GM18867 (cell line): Measurements from ENCODE around the gene EPB41L5.
"Not testable (repeated sequence)": the region's sequence is repeated elsewhere in the genome, so short reads cannot be mapped to it uniquely, and the experiment has no call there.

ENCODE experiments used
- ATAC-seq: cut with Tn5 transposase; IDR thresholded peaks from one replicate; pipeline ENCODE4 v1.9.1; 2021; ENCODE audit warnings: mild to moderate bottlenecking, moderate library complexity; ENCODE audit not compliant: unreplicated experiment

The EPB41L5 gene

DNA sequence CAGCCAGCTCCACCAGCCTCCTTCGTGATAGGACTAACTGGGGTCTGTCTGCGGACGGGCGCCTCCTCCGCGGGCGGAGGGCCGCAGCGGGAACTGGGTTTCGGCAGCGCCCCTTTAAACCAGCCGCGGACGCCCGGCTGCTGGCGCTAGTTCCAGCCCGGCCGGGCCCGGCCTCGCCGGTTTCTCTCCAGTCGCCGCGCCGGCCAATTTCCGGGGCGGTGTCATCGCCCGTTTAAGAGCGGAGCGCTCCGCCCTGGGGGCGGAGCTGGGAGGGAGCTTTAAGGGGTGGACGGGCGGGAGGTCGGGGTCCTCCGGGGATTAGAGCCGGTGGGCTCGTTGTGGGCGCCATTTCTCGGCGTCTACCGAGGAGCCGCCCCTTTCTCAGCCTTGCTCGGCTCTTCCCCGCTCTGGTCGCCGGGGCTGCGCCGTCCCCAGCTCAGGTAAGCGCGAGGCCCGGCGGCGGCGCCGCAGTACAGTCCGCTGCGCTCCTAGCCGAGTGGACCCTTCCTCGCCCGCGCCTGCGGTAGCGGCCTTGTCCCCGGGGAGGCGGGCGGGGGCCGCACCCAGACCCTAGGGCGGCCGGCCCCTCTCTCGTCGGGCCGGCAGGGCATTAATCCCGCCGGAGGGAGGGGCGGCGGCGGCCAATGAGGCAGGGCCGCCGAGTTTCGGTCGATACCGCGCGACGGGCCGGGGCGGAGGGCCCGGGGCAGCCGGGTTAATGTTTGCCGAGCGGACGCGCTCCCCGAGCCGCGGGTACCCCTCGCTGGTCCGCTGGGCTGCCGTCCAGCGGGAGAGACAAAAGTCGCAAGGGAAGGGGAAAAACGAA lies at the start of gene EPB41L5:
Gene EPB41L5, plus strand, starts transcription at position 307 of the 826 bp plus-strand sequence. CDS start 6,008 bp downstream, outside the sequence.
- peak; percentile 98 for ATAC-seq

GRCh38 chr2:119981896-119982295 lies 31.0 kb upstream of the EPB41L5 start:
- ATAC-seq = no peak

- no peak for ATAC-seq
These were observed 30.4 kb upstream of the EPB41L5 start for GRCh38 chr2:119982506-119982905.

DNA sequence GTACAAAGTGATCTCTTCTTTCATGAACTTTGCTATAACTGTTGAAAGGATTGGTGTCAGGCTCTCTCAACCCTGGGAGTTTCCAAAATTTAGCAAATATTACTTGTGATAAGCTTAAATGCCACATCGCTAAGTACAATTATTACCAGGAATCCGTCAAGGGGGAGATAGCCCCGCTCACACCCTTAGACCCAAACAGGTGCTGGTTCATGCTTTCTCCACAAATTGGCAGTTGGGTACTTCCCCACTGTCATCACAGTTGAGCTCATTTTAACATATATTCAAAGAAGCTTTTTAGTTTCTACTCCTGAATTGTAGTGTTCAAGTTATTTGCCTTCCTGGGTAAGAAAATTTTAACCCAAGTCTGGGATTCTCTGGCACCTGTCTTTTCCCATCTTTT lies 29.8 kb upstream of the EPB41L5 start:
- no peak for ATAC-seq

DNA sequence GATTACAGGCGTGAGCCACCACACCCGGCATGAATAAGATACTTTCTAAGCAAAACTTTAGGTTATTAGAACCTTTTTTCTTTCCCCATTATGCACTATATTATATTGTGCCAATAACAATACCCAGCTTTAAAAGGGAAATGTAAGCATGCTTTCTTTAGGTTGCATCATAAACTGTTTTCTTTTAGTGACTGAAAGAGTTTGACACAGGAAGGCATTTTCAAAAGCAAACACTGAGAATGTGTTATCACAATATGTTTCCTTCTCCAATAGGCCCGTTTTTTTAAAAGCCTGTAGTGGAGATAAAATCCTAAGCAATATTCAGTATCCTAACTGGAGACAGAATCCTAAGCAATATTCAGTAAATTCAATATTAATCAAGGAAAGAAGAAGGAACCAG lies 16.7 kb upstream of the EPB41L5 start:
- no peak for ATAC-seq

DNA sequence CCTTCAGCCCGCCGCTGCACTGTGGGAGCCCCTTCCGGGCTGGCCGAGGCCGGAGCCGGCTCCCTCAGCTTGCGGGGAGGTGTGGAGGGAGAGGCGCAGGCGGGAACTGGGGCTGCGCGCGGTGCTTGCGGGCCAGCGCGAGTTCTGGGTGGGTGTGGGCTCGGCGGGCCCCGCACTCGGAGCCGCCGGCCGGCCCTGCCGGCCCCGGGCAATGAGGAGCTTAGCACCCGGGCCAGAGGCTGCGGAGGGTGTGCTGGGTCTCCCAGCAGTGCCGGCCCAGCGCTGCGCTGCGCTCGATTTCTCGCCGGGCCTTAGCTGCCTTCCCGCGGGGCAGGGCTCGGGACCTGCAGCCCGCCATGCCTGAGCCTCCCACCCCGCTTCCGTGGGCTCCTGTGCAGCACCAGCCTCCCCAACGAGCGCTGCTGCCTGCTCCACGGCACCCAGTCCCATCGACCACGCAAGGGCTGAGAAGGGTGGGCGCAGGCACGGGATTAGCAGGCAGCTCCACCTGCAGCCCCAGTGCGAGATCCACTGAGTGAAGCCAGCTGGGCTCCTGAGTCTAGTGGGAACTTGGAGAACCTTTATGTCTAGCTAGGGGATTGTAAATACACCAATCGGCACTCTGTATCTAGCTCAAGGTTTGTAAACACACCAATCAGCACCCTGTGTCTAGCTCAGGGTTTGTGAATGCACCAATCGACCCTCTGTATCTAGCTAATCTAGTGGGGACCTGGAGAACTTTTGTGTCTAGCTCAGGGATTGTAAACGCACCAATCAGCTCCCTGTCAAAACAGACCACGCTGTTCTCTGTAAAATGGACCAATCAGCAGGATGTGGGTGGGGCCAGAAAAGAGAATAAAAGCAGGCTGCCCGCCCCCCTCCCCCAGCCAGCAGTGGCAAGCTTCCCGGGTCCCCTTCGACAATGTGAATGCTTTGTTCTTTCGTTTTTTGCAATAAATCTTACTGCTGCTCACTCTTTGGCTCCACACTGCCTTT lies 15.7 kb upstream of the EPB41L5 start:
- ATAC-seq = not testable (repeated sequence)

DNA sequence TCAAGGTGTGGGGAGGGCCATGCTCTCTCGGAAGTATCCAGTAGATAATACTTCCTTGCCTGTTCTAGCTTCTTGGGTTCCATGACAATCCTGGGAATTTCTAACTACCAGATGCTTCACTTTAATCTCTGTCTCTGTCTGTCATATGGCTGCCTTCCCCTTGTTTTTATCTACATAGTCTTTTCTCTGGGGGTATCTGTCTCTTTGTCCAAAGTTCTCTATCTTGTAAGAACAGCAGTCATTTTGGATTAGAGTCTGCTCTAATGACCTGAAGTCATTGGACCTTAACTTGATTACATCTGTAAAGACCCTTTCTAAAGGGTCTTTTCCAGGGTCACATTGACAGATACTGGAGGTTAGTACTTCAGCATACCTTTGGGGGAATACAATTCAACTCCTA lies 11.4 kb upstream of the EPB41L5 start:
- no peak for ATAC-seq

DNA sequence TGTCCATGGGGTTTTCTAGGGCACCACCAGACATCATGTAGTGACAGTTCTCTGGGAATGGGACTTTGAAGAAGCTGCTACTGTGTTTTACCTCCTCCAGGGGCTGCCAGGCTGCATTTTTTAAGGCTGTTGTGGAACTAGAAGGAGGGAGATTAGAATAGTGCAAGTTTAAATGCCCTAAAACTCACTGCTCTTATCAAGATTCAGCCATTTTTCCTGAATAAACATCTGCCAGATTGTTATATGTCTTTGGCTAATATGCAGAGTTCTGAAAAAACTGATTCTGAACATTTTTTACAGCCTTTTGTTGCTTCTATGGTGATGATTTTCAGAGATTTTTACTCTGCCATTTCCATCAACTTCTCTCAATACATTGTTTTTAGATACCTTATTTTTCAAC lies 8.6 kb upstream of the EPB41L5 start:
- ATAC-seq = no peak

GRCh38 chr2:120005834-120006521 lies 6.9 kb upstream of the EPB41L5 start:
- peak; percentile 90 for ATAC-seq

GRCh38 chr2:120007851-120008250 lies 5.0 kb upstream of the EPB41L5 start:
- no peak for ATAC-seq

- no peak for ATAC-seq
These were observed 514 bp upstream of the EPB41L5 start for GRCh38 chr2:120012363-120012762.

- no peak for ATAC-seq
These were observed 833 bp downstream of the EPB41L5 start for GRCh38 chr2:120013597-120014223.

DNA sequence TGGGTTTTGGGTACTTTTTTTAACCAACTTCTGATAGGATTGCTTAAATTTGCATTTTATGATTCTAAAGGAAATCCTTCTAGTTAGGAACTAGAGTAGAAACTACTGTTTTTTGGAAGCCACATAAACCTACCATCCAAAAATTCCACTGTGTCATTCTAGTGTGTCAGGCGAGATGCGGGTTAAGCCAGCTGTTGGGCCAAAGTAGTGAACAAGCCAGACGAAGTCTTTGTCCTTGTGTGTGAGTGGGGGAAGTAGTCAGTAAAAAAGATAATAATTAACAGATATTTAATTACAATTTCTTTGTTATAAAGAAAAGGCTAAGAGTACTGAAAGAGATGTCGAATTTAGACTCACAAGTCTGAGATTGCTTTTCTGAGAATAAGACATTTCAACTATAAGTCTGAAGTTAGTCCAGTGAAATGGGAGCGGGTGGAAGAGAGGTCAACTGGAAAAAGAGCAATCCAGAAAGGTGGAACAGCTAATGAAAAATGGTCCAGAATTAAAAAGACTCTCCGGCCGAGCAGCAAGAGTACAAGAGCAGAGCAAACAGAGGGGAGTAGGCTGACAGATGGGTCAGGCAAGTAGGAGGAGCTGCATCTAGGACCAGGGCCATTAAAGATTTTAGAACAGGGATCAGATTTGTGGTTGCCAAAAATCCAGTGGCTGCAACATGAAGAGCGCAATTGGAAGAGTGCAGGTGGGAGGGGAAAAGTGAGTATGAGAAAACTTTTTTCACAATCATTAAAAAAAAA lies 1.5 kb downstream of the EPB41L5 start:
- ATAC-seq = no peak

DNA sequence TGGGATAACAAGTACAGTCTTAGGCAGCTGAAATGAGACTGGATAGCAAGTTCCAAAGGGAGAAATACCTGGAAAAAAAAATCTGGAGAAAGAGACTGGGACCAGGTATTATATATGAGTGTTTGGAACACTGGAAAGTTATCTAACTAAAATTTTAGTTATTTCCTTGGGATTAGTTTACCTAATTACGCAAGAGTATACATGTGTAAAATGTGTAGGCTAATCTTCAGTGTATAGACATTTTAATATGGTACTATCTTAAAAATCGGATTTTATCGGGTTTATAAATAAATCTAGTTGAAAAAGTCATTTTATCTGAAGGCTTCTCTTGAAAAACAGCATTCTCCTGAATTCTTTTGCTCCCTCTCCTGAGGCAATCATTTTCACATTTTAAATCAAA lies 3.9 kb downstream of the EPB41L5 start:
- ATAC-seq = no peak

GRCh38 chr2:120017201-120017600 lies 4.3 kb downstream of the EPB41L5 start:
- no peak for ATAC-seq

- no peak for ATAC-seq
These were observed 5.7 kb downstream of the EPB41L5 start for GRCh38 chr2:120018549-120018948.

GRCh38 chr2:120020554-120020953 lies 7.7 kb downstream of the EPB41L5 start:
- no peak for ATAC-seq

DNA sequence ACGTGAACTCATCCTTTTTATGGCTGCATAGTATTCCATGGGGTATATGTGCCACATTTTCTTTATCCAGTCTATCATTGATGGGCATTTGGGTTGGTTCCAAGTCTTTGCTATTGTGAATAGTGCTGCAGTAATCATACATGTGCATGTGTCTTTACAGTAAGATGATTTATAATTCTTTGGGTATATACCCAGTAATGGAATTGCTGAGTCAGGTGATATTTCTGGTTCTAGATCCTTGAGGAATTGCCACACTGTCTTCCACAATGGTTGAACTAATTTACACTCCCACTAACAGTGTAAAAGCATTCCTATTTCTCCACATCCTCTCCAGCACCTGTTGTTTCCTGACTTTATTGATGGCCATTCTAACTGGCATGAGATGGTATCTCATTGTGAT lies 9.6 kb downstream of the EPB41L5 start:
- ATAC-seq = not testable (repeated sequence)

GRCh38 chr2:120026890-120027289 lies 14.0 kb downstream of the EPB41L5 start:
- no peak for ATAC-seq

DNA sequence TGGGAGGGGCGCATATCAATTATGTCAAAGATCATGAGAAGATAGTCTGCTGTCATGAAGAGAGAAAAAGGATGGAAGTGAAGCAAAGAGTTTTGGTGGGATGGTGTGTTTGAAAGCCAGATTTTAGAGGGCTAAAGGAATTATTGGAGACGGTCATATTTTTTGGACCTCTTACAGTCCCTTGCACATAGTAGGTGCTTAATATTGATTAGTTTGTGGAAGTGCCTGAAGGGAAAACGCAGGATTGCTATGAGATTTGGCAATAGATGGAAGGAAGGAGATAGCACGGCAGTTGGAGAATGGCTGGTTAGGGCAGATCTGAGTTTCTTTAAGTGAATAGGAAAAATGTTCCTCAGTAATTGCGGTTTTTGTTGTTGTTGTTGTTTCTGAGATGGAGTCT lies 15.9 kb downstream of the EPB41L5 start:
- no peak for ATAC-seq
